ENCODE measurements around the gene RBX1. TPM values are rescaled to one million over a fixed set of nuclear protein-coding genes. Genes with fewer than 3 reads are reported as not detected.
A peak's percentile ranks its signal among the peaks of the same experiment; 100 is the strongest.

RBX1 gene
- total RNA-seq, 2 experiments from 2014 or later: 77.3 to 86.9 TPM

DNA sequence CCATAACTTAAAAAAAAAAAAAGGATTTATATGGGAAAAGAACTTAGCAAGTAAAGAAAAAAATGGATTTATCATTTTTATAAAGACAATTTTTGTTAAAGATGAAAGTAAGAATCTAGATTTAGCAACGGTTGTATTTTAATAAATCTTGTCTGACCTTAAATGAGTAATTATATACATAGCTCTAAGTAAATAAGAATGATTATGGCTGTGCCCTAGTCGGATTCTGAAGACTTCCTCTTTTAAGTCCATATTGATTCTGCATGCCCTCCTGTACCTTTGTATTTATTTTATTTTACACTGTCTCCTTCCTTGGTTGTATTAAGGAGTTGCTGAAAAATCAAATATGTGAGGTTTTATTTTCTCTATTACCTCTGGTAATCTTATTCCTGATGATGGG lies 7.1 kb downstream of the RBX1 start:
- DNase-seq (ENCODE audit: low spot score): no peak
- no TSS peak for BruUV-seq (replicated peaks)
- Histone ChIP-seq H3K4me2 (ENCODE audit: low read length) (no peak overlapping the region), H3K4me1 (ENCODE audit: insufficient read depth, low read length, poor library complexity, severe bottlenecking) (peaks cover 5% of the 10 kb centered on the region), H3K27ac (ENCODE audit: low read depth, low read length, poor library complexity, severe bottlenecking) (no peak overlapping the region), H3K4me3 (ENCODE audit: low read depth, low read length, poor library complexity, severe bottlenecking) (no peak overlapping the region), H3K79me2 (ENCODE audit: insufficient read depth, low read depth, low read length) (peaks cover 58% of the 10 kb centered on the region), H2AFZ (ENCODE audit: low read length) (no peak overlapping the region), H3K36me3 (ENCODE audit: insufficient read depth, low read length) (peaks cover 91% of the 10 kb centered on the region), H4K20me1 (ENCODE audit: insufficient read depth, low read length) (no peaks in the 10 kb centered on the region), H3K9me3 (ENCODE audit: low read length) (no peaks in the 10 kb centered on the region), H3K9me2 (ENCODE audit: insufficient read depth, low read length) (no peaks in the 10 kb centered on the region)
- CTCF ChIA-PET (ENCODE audit: unreplicated experiment): no interaction called here
- intact Hi-C loops (cut with micrococcal nuclease; ENCODE audit: unreplicated experiment): no loop called here
- TF ChIP-seq EZH2phosphoT487 (IDR thresholded peaks at IDR 0.05; ENCODE audit: borderline replicate concordance, low read depth, low read length): no peak
- TF ChIP-seq, protein P1, sequence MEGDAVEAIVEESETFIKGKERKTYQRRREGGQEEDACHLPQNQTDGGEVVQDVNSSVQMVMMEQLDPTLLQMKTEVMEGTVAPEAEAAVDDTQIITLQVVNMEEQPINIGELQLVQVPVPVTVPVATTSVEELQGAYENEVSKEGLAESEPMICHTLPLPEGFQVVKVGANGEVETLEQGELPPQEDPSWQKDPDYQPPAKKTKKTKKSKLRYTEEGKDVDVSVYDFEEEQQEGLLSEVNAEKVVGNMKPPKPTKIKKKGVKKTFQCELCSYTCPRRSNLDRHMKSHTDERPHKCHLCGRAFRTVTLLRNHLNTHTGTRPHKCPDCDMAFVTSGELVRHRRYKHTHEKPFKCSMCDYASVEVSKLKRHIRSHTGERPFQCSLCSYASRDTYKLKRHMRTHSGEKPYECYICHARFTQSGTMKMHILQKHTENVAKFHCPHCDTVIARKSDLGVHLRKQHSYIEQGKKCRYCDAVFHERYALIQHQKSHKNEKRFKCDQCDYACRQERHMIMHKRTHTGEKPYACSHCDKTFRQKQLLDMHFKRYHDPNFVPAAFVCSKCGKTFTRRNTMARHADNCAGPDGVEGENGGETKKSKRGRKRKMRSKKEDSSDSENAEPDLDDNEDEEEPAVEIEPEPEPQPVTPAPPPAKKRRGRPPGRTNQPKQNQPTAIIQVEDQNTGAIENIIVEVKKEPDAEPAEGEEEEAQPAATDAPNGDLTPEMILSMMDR (conservative IDR thresholded peaks at IDR 0.05; ENCODE audit: low read length): no peak
- POLR2A ChIA-PET: interaction anchor here (0.6 kb wide), 1 partner anchor 13 kb away, joined by 6 read pairs; no protein-coding TSS in a partner anchor

DNA sequence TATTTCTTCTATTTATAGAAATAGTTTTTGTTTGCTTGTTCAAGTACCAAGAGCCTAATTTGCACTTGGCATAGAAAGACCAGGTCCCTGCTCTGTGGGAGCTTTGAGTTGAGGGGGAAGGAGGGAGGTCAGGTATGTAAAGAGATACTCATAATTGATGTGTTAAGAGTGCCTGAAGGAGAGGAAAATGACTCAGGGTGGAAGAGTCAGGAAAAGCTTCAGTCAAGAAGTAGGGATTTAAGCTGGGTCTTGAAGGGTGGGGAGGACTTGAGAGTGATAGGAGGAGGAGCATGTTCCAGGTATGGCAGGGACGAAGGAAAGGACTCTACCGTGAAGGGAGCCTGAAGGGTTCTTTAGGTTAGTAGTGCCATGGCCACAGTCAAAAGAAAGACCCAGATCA lies 9.0 kb downstream of the RBX1 start:
- H3K4me2 ChIP-seq (ENCODE audit: low read length): no peak overlapping the region
- H2AFZ ChIP-seq (ENCODE audit: low read length): no peak overlapping the region
- no peak overlapping the region for H3K27ac ChIP-seq (ENCODE audit: low read depth, low read length, poor library complexity, severe bottlenecking)
- TF ChIP-seq, protein P1 (conservative IDR thresholded peaks at IDR 0.05; ENCODE audit: low read length): no peak
- DNase-seq (ENCODE audit: low spot score): no peak
- no peaks in the 10 kb centered on the region for H3K9me2 ChIP-seq (ENCODE audit: insufficient read depth, low read length)
- H3K4me3 ChIP-seq (ENCODE audit: low read depth, low read length, poor library complexity, severe bottlenecking): no peak overlapping the region
- H3K9me3 ChIP-seq (ENCODE audit: low read length): no peaks in the 10 kb centered on the region
- H4K20me1 ChIP-seq (ENCODE audit: insufficient read depth, low read length): no peaks in the 10 kb centered on the region
- intact Hi-C loops (cut with micrococcal nuclease; ENCODE audit: unreplicated experiment): no loop called here
- H3K36me3 ChIP-seq (ENCODE audit: insufficient read depth, low read length): peaks cover 91% of the 10 kb centered on the region
- ChIA-PET CTCF (ENCODE audit: unreplicated experiment) (no interaction called here), POLR2A (interaction anchor here (1.0 kb wide), 1 partner anchor 9 kb away, joined by 3 read pairs; the partner anchor contains the start of gene RBX1)
- BruUV-seq (replicated peaks): no TSS peak
- peaks cover 42% of the 10 kb centered on the region for H3K79me2 ChIP-seq (ENCODE audit: insufficient read depth, low read depth, low read length)
- no peaks in the 10 kb centered on the region for H3K4me1 ChIP-seq (ENCODE audit: insufficient read depth, low read length, poor library complexity, severe bottlenecking)

GRCh38 chr22:40965936-40966725 lies 15.0 kb downstream of the RBX1 start:
- Histone ChIP-seq H3K36me3 (ENCODE audit: insufficient read depth, low read length) (peaks cover 93% of the 10 kb centered on the region), H3K4me2 (ENCODE audit: low read length) (peak overlapping the region; percentile 33), H3K4me1 (ENCODE audit: insufficient read depth, low read length, poor library complexity, severe bottlenecking) (peaks cover 9% of the 10 kb centered on the region), H4K20me1 (ENCODE audit: insufficient read depth, low read length) (peaks cover 3% of the 10 kb centered on the region; the same call in 1 of the 2 replicates), H3K4me3 (ENCODE audit: low read depth, low read length, poor library complexity, severe bottlenecking) (no peak overlapping the region), H3K27ac (ENCODE audit: low read depth, low read length, poor library complexity, severe bottlenecking) (peak overlapping the region; percentile 20), H3K9me2 (ENCODE audit: insufficient read depth, low read length) (no peaks in the 10 kb centered on the region), H3K79me2 (ENCODE audit: insufficient read depth, low read depth, low read length) (peaks cover 10% of the 10 kb centered on the region; the same call in 1 of the 2 replicates), H2AFZ (ENCODE audit: low read length) (no peak overlapping the region), H3K9me3 (ENCODE audit: low read length) (no peaks in the 10 kb centered on the region)
- POLR2A ChIA-PET: interaction anchor here (0.5 to 1.0 kb wide), 5 partner anchors 11 to 161 kb away, joined by 3 to 6 read pairs (median 3); no protein-coding TSS in a partner anchor
- intact Hi-C loops (cut with micrococcal nuclease; ENCODE audit: unreplicated experiment): no loop called here
- no TSS peak for BruUV-seq (replicated peaks)
- TF ChIP-seq, protein P1 (conservative IDR thresholded peaks at IDR 0.05; ENCODE audit: low read length): no peak
- TF ChIP-seq EZH2phosphoT487 (IDR thresholded peaks at IDR 0.05; ENCODE audit: borderline replicate concordance, low read depth, low read length): no peak
- CTCF ChIA-PET (ENCODE audit: unreplicated experiment): no interaction called here
- DNase-seq (ENCODE audit: low spot score): no peak
